HG03460 (cell line): Measurements from ENCODE around the gene RYR1.
"Not testable (repeated sequence)": the region's sequence is repeated elsewhere in the genome, so short reads cannot be mapped to it uniquely, and the experiment has no call there.

ENCODE experiments used
- ATAC-seq: cut with Tn5 transposase; IDR thresholded peaks from one replicate; pipeline ENCODE4 v1.9.1; 2021; ENCODE audit not compliant: unreplicated experiment

Gene RYR1

DNA sequence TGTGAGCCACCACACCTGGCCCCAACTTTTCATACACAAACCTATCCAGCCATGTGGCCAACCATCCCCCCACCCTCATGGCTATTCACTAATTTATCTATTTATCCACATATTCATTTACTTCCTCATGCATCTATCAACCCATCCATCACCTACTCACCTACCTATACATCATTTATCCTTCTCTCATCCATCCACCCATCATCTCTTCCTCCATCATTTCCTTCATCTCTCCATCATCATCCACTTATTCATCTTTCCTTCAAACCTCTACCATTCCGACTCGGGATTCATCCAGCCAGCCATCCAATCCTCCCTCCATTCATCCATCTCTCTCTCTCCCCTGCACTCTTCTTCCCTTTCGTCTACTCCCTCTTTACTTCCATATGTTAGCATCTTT lies 54.6 kb downstream of the RYR1 start:
- ATAC-seq, result no peak

GRCh38 chr19:38488776-38489481 lies 55.4 kb downstream of the RYR1 start:
- ATAC-seq, result no peak

GRCh38 chr19:38490861-38491260 lies 57.4 kb downstream of the RYR1 start:
- ATAC-seq, result no peak

DNA sequence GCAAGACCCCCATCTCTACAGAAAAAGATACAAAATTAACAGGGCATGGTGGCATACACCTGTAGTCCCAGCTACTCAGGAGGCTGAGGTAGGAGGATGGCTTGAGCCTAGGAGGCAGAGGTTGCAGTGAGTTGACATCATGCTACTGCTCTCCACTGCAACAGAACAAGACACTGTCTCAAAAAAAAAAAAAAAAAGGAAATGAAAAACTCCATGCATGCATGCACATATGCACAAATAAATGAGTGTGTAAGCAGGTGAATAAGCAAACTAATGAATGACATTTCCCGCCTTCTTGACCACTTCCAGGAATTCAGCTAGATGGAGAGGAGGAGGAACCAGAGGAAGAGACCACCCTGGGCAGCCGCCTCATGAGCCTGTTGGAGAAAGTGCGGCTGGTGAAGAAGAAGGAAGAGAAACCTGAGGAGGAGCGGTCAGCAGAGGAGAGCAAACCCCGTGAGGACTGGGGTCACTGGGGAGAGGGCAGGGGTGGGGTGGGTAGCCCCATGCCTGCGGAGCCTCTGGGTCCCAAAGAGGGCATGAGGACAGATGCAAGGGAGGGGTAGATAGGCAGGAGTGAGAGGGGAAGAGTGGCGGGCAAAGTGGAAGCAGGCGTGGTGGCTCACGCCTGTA lies 58.8 kb downstream of the RYR1 start:
- ATAC-seq, result no peak

DNA sequence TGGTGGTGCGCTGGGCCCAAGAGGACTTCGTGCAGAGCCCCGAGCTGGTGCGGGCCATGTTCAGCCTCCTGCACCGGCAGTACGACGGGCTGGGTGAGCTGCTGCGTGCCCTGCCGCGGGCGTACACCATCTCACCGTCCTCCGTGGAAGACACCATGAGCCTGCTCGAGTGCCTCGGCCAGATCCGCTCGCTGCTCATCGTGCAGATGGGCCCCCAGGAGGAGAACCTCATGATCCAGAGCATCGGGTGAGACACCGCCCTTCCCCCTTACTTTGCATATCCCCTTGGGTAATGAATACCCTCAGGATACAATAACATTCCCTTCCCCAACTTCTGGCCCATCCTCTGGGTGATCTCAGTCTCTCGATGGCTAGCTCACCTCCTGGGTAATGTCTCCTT lies 60.9 kb downstream of the RYR1 start:
- no peak for ATAC-seq

GRCh38 chr19:38495375-38495774 lies 61.9 kb downstream of the RYR1 start:
- not testable (repeated sequence) for ATAC-seq

GRCh38 chr19:38496116-38496515 lies 62.6 kb downstream of the RYR1 start:
- no peak for ATAC-seq

DNA sequence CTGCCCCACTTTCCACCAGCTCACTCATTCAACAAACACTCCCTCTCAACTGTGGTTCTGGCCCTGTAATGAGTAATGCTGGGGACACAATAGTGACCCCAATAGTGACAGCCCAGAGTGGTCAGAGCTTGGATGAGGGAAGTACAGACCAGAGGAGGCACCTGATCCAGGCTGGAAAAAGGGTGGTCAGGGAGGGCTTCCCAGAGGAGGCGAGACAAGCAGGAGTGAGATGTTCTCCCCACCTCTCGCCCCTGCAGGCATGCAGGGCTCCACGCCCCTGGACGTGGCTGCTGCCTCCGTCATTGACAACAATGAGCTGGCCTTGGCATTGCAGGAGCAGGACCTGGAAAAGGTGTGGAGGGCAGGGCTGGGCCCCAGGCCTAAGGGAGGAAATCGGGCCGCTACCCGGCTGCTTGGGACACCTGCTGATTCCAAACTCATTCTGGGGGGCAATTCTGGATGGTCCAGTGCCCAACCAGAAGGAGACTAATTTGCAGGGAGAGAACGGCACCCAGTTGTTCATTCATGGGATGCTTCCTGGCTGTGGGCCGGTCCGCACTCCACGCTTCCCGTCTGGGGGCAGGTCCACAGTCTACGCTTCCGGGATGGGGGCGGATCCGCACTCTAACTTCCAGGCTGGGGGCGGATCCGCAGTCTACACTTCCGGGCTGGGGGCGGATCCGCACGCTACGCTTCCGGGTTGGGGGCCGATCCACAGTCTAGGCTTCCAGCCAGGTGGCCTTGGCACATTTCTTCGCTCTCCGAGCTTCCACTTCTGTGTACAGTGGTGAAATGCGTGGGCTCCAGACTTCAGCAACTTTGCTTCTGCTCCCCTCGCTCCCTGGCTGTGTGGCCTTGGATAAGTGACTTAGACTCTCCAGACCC lies 63.4 kb downstream of the RYR1 start:
- no peak for ATAC-seq

GRCh38 chr19:38497907-38498306 lies 64.4 kb downstream of the RYR1 start:
- no peak for ATAC-seq

GRCh38 chr19:38499532-38499931 lies 66.0 kb downstream of the RYR1 start:
- no peak for ATAC-seq

GRCh38 chr19:38500450-38500849 lies 67.0 kb downstream of the RYR1 start:
- ATAC-seq, result no peak

- ATAC-seq, result no peak
These were observed 69.1 kb downstream of the RYR1 start for GRCh38 chr19:38502410-38503076.

- ATAC-seq, result no peak
These were observed 69.6 kb downstream of the RYR1 start for GRCh38 chr19:38503077-38503410.

DNA sequence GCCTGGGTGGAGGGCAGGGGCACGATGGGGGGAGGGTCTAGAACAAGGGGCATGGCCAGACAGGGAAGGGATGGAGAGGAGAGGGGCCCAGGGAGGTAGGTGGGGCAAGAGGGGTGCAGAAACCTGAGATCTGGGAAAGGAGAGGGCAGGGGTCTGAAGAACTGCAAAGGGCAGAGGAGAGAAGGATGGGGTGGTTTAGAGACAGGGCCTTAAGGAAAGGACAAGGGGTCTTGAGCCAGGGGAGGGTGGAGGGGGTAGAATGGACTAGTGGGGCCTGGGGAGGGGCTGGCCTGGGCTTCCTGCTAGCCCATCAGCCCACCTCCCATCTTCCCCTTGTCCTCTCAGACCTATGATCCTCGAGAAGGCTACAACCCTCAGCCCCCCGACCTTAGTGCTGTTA lies 72.5 kb downstream of the RYR1 start:
- no peak for ATAC-seq

DNA sequence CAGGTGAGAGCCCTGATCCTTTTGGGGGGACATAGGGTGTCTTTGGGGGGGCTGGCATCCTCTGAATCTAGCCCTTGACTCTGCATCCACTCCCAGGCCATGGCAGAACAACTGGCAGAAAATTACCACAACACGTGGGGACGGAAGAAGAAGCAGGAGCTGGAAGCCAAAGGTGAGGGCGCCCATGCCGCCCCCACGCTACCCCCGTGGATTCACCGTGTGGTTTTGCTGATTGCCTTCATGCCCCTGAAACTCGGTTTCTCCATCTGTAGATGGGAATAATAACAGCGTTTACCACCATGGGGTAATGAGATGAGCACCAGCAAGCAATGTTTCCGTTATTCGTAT lies 72.9 kb downstream of the RYR1 start:
- ATAC-seq, result no peak

GRCh38 chr19:38506723-38507550 lies 73.4 kb downstream of the RYR1 start:
- ATAC-seq, result no peak

DNA sequence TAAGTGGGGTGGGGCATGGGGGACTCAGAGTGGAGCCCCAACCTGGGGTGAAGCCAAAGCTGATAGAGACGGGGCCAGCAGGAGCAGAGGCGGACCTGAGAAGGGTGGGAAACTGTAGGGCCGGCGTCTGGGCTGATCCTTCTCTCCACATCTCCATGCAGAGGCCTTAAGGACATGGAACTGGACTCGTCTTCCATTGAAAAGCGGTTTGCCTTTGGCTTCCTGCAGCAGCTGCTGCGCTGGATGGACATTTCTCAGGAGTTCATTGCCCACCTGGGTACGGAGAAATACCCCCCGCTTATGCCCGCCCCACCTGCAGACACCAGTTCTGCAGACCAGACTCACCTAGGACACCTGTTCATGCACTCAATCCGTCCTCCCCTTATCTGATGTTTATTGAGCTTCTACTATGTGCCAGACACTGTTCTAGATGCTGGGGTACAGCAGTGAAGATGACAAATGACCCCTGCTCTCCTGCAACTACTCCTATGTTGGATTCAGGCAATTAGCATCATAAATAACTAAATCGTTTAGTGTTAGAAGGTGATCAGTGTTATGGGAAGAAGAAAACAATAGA lies 74.1 kb downstream of the RYR1 start:
- no peak for ATAC-seq

DNA sequence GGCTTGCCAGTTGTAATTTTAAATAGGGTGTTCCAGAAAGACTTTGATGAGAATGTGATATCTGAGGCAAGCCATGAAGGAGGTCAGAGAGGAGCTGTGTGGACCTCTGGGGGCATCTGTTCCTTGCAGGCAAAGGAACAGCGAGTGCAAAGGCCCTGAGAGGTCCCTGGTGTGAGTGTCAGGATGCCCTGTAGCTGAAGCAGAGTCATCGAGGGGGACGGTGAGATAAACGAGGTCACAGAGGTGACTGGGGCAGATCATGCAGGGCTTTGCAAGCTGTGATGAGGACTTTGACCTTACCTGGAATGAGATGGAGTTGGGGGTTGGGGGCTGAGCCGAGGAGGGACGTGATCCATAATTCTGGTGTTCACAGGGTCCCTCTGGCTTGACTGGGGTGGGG lies 75.0 kb downstream of the RYR1 start:
- ATAC-seq, result no peak

DNA sequence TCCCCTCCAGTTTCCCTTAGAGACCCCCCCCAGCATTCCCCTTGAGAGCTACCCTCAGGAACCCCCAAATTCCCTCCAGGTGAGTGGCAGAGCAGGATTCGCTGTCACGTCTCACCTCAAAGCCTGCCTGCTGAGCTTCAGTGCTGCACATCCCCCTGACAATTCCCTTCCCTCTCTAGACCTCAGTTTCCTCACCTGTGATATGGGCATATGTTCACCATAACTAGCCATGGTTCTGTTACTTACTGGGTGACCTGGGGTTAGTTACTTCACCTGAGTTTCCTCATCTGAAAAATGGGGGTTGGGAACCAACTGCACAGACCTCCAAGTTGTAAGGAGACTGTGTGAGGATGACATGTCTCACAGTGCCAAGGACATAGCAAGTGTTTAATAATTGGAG lies 75.5 kb downstream of the RYR1 start:
- no peak for ATAC-seq

DNA sequence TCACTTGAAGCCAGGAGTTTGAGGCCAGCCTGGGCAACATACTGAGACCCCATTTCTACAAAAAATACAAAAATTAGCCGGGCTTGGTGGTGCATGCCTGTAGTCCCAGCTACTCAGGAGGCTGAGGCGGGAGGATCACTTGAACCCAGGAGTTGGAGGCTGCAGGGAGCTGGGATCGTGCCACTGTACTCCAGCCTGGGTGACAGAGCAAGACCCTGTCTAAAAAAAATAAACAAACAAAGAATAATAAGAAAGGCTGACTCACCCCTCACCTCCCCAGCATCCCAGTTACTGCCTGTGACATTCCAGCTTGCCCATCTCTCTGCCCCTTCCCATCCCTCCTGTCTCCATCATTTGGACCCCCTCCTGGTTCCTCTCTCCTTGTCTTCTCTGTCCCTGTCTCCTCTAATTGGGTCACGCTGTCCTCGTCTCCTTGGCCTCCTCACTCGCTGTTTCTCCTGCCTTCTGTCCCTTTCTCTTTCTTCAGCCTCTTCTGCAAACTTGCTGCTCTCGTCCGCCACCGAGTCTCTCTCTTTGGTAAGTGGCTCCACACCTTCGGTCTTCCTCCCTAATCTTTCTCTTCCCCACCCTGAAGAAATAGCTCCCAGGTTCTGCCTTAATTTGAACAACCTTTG lies 77.7 kb downstream of the RYR1 start:
- no peak for ATAC-seq
